Large intestine (tissue), 3 donors: Measurements from ENCODE around the gene RASAL1. TPM values are rescaled to one million over a fixed set of nuclear protein-coding genes. Genes with fewer than 3 reads are reported as not detected.
A peak's percentile ranks its signal among the peaks of the same experiment; 100 is the strongest.

Source experiments
- DNase-seq, 2 donors: peaks; one replicate each; pipeline versions ENCODE4 v3.0.0 to v3.0.0-alpha.2; 2013
- H3K27ac ChIP-seq: one replicate; pipeline ENCODE4 v1.5.1; 2013; ENCODE audit warnings: low read length
- H3K27me3 ChIP-seq: 2 replicates; pipeline ENCODE4 v1.6.1; 2013; ENCODE audit warnings: low read length; ENCODE audit not compliant: control insufficient read depth, insufficient read depth
- H3K36me3 ChIP-seq: 2 replicates; pipeline ENCODE4 v1.6.1; 2013; ENCODE audit warnings: low read length; ENCODE audit not compliant: control insufficient read depth, insufficient read depth
- H3K4me1 ChIP-seq: one replicate; pipeline ENCODE4 v1.6.1; 2013; ENCODE audit warnings: low read length; ENCODE audit not compliant: control insufficient read depth, insufficient read depth
- H3K4me3 ChIP-seq: one replicate; pipeline ENCODE4 v1.5.1; 2013; ENCODE audit warnings: low read length
- H3K9me3 ChIP-seq: one replicate; pipeline ENCODE4 v1.6.1; 2013; ENCODE audit warnings: mild to moderate bottlenecking, low read depth, low read length, moderate library complexity; ENCODE audit not compliant: control insufficient read depth
- WGBS: methylation state at CpG from one replicate; pipeline ENCODE4 v1.1.5; 2013; ENCODE audit warnings: low lambda C conversion rate; ENCODE audit not compliant: insufficient coverage; 5-methylcytosine and 5-hydroxymethylcytosine counted together
- polyA plus RNA-seq: library from polyadenylated mRNA; unstranded; fragments of 120-200 nt; gene quantifications from one replicate; pipeline ENCODE4 v1.2.1, GENCODE V29; 2013

Gene RASAL1
- polyA plus RNA-seq, 1 donor = 0.69 TPM

DNA sequence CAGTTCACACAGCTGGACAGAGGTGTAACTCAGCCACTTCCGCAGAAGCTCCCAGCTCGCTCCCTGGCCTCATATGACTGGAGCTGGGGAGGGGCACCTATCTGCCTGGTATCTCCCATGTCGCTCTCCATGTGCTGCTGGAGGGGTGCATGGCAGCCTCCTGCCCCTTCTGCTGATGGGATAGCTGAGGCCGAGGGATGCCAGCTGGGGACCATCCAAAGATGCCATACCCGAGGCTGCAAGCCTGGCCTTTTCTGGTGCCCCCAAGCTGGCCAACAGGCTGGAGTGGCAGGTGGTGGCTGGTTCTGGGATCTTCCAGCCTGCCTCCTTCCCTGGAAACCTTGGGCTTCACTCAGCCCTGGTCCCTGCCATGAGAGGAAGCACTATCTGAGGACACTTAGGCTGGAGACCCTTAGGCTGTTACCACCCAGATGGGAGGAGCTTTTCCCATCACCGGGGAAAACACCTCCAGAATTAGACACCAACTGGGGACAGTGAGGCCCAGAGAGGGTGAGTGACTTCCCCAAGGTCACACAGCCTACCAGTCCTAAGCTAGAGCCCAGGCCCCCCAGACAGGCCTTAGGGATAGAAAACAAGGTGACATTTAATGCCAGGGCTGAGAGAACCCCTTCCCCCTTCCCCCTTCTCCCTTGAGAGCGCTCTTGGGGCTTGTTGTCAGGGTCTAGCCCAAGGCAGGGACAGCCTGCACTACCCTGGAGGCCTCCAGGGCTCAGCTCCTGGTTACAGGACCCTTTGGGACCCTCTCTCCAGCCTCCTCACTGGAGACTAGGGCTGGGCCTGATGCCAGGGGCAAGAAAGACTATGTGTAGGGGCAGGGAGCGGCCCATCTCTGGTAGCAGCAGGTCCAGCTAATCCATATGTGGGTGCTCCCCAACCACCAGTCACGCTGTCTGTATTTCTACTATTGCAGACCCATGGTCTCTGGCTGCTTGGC is 71.9 kb downstream of the RASAL1 start:
- no peaks in the 10 kb centered on the region for H3K36me3 ChIP-seq
- peaks cover 19% of the 10 kb centered on the region for H3K27me3 ChIP-seq

DNA sequence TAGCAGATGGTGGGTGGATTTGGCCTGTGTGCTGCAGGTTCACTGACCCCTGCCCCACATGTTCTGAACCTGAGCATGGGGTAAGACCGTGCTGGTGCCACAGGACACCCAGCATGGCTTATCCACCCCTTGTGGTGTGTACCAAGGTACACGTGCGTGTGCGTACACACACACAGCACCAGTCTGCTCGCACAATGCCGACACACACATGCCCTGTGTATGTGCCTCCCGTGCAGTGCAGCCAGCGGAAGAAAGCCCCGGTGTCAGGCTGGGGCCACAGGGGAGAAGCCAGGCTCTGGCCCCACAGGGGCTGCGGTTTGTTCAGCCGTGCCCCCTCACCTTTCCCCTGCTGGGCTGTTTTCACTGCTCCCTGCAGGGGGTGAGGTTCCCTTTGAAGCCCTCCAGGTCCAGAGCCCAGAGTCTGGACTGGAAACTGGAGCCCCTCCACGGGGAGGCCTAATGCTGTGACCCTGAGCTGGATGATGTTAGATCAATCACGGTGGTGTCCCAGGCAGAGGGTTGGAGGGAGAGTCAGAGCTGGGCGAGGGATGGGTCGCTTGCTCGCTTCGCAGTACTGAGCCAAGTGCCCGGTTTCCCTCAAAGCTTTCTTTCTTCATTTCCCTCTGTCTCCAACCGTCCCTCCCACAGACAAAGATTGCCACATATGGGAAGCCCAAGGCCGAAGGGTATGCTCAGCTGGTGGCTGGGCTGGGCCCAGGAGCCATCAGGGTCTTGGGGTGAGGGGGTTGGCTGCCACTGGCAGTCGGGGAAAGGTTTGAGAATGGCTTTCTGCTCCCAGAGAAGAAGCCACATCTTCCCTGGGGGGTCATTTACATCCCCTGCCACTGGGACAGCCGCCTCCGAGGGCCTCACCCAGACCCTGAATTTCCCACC is 72.8 kb downstream of the RASAL1 start:
- Histone ChIP-seq H3K27me3 (peaks cover 29% of the 10 kb centered on the region), H3K9me3 (no peaks in the 10 kb centered on the region), H3K4me1 (no peaks in the 10 kb centered on the region), H3K4me3 (no peak overlapping the region), H3K36me3 (no peaks in the 10 kb centered on the region), H3K27ac (no peak overlapping the region)
- no CpG with 5 or more reads among the region's 23 CpGs for WGBS
- DNase-seq = no peak

More for the DNA sequence above, 71.9 kb downstream of the RASAL1 start:
- no peaks in the 10 kb centered on the region for H3K4me1 ChIP-seq
- no peak for DNase-seq
- no peak overlapping the region for H3K4me3 ChIP-seq
- H3K27ac ChIP-seq = no peak overlapping the region
- no peaks in the 10 kb centered on the region for H3K9me3 ChIP-seq
- WGBS = no CpG with 5 or more reads among the region's 9 CpGs

DNA sequence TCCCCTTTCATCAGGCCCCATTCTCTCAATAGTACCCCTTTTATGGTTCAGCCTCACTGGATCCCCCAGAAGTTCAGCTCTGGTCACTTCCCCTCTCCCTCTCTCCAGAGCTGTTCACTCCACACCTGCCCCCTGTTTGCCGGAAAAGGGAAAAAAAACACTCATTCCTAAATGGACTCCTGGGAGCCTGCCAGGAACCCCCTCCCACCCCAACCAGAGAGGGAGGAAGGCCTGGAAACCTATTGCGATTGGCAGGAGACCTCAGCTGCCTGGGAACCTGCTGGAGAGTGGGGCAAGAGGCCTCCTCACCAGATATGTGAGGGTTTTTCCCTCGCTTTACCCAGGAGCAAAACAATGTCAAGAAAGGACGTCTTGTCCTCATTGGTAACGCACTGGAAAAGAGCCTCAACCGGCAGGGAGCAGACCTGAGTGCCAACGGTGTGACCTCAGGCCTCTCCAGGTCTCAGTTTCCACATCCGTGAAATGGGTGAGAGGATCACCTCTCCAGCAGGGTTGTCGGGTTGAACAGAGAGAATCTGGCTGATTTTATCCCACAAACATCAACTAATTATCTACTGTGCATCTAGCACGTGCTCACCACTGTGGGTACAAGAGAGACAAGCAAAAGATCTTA is 74.4 kb downstream of the RASAL1 start:
- Histone ChIP-seq H3K4me1 (no peaks in the 10 kb centered on the region), H3K36me3 (no peaks in the 10 kb centered on the region), H3K27me3 (peaks cover 40% of the 10 kb centered on the region), H3K4me3 (no peak overlapping the region), H3K9me3 (no peaks in the 10 kb centered on the region), H3K27ac (no peak overlapping the region)
- no peak for DNase-seq
- no CpG with 5 or more reads among the region's 10 CpGs for WGBS

DNA sequence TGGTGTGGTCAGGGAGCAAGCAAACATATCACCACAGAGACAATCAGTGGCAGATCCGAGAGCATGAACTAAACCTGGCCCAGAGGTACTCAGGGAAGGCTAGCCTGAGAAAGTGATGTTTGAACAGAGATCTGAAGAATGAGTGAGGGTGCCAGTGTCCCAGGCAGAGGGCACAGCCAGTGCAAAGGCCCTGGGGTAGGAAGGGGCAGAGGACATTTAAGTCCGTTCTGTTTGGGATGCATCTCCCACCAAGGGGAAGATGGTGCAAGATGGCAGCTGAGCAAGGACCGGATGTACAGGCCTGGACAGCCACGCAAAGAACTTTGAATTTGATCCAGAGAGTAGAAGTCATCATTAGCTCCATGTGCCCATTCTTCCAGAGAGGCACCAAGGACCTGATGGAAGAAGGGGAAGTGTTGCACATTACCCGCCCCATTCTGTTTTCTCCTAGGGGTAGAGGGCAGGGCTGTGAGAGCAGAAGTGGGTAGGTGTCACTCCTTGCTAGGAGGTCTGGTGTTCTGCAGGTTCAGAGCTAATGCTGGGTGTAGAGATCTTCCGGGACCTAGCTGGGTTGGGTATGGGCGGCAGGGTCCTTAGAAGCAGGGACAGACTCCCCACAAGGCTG is 75.1 kb downstream of the RASAL1 start:
- H3K27ac ChIP-seq = no peak overlapping the region

DNA sequence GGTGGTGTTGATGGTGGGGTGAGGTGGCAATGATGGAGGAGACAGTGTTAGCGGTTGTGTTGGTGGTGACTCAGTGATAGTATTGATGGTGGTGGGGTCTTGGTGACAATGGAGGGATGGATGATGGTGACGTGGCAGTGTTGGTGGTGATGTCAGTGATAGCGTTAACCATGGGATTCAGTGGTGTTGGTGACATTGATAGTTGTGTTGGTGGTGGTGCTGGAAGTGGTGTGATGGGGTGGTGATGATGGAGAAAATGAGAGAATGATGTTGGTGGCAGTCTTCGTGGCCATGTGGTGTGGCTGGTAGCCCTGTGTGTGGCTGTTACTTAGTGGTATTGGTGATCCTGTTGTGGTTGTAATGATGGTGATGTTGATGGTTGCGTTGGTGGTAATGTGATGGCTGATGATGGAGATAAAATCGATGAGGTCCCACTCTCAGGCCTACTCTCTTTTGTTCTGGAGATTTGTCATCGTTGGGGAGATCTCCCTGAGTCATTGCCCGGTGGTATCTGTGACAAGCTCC is 76.4 kb downstream of the RASAL1 start:
- H3K36me3 ChIP-seq = no peaks in the 10 kb centered on the region

More for the DNA sequence above, 75.1 kb downstream of the RASAL1 start:
- no peaks in the 10 kb centered on the region for H3K9me3 ChIP-seq
- peaks cover 47% of the 10 kb centered on the region for H3K27me3 ChIP-seq
- no peaks in the 10 kb centered on the region for H3K36me3 ChIP-seq
- no peak overlapping the region for H3K4me3 ChIP-seq
- DNase-seq = no peak
- H3K4me1 ChIP-seq = no peaks in the 10 kb centered on the region
- 100% methylated on average over 1 of the region's 7 CpGs for WGBS

DNA sequence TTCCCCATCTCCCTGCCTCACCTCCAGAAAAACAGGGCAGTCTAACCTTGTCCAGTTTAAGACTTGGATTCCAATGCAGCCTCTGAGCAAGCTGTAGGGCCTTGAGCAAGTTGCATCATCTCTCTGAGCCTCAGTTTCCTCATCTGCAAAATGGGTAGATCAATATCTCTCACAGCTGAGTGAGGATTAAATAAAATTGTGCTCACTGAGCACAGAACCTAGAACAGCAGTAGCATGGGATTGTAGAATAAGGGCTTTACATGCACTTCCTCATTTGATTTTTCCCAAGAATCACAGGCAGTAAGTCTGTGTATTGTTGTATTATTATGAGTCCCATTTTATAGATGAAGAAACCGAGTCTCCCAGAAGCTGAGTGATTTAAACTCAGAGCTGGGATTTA is 77.0 kb downstream of the RASAL1 start:
- Histone ChIP-seq H3K27me3 (peaks cover 52% of the 10 kb centered on the region), H3K4me3 (no peak overlapping the region), H3K27ac (no peak overlapping the region), H3K9me3 (no peaks in the 10 kb centered on the region), H3K4me1 (no peaks in the 10 kb centered on the region), H3K36me3 (no peaks in the 10 kb centered on the region)
- no peak for DNase-seq
- no CpG with 5 or more reads among the region's 1 CpG for WGBS

More for the DNA sequence above, 76.4 kb downstream of the RASAL1 start:
- 100% methylated on average over 2 of the region's 8 CpGs for WGBS
- no peak overlapping the region for H3K4me3 ChIP-seq
- H3K9me3 ChIP-seq = no peaks in the 10 kb centered on the region
- no peaks in the 10 kb centered on the region for H3K4me1 ChIP-seq
- peaks cover 51% of the 10 kb centered on the region for H3K27me3 ChIP-seq
- DNase-seq = no peak
- H3K27ac ChIP-seq = no peak overlapping the region

DNA sequence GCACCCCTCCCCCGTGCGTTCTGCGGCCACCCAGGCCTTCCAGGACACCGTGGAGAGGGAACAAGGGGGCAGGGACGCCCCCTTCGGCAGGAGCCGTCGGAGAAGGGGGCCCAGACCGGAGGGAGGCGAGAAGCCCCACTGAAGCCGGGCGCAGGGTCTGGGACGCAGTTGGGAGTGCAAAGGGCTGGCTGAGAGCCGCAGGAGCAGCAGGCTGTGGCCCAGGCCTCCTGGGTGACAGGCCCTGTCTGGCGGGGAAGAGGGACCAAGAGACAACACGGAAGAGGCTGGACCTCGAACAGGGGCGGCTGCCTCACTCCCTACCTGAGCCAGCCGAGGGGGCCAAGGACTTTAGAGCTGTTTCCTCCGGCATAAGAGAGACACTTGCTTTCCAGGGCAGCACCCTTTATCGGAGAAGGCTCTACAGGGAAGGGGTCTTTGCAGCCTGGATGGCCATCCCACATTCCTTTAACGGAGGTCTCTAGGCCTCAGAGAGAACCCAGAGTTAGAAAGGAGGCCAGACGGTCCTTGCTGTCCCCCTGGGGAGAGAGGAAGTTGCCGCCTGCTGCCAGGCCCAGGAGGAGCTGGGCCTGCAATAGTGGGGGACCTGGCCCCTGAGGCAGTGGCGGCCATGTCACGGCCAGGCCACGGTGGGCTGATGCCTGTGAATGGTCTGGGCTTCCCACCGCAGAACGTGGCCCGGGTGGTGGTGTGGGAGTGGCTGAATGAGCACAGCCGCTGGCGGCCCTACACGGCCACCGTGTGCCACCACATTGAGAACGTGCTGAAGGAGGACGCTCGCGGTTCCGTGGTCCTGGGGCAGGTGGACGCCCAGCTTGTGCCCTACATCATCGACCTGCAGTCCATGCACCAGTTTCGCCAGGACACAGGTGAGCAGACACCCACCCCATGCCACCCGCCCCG is 77.7 kb downstream of the RASAL1 start:
- no peaks in the 10 kb centered on the region for H3K9me3 ChIP-seq
- no peak overlapping the region for H3K27ac ChIP-seq
- no peak for DNase-seq
- WGBS = no CpG with 5 or more reads among the region's 44 CpGs
- H3K36me3 ChIP-seq = no peaks in the 10 kb centered on the region
- peaks cover 53% of the 10 kb centered on the region for H3K27me3 ChIP-seq
- H3K4me1 ChIP-seq = no peaks in the 10 kb centered on the region
- no peak overlapping the region for H3K4me3 ChIP-seq

DNA sequence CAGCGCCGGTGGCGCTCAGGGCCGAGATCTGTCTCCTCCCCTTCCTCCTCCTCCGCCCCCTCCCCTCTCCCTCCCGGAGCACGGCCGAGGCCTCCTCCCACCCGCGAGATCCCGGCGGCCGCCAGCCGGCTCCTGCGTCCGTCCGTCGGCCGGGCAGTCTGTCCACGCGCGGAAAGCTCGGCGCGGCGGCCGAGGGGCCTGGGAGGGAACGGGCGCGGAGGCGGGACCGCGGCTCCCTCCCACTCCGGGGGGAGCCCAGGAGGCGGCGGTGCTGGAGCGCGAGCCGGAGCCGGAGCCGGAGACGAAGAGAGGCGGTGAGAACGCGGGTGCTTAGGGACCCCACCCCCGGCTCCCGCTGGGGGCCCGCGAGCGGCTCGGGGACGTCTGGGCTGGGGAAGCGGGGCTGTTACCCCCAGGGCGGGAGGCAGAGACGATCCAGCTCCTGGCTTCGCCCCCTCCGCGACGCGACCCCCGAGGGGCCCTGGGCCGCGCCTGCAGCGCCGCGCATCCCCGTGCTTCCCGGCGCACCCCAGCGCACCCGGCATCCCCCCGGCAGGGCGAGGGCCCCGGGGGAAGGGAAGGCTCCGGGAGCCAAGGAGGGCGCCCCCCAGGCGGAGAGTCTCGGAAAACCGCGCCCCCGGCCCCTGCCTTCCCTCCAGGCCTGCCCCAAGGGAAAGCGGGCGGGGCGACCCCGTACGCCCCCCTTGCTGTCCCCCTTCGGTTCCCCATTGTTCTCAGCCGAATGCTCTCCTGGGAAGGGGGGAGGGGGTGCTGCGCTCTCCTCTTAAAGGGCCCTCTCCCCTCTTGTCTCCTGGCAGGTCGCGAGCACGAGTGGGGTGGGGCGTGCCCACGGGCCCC is 78.7 kb downstream of the RASAL1 start, which contains the start of gene DTX1:
TSS of gene DTX1 (plus strand) at position 100 of the 858 bp plus-strand sequence. CDS start 1,463 bp downstream, outside the sequence.
- Histone ChIP-seq H3K27ac (no peak within 1 kb of the TSS), H3K9me3 (no peaks in the 10 kb centered on the region), H3K4me3 (peak within 1 kb of the TSS; percentile 18), H3K27me3 (peaks cover 49% of the 10 kb centered on the region), H3K36me3 (no peaks in the 10 kb centered on the region), H3K4me1 (no peaks in the 10 kb centered on the region)
- no peak for DNase-seq
- no CpG with 5 or more reads among the region's 94 CpGs for WGBS
